ENCODE measurements around the gene EPHB2.

Gene EPHB2

GRCh38 chr1:22864886-22865285 lies 154.2 kb downstream of the EPHB2 start:
- no peak for DNase-seq

DNA sequence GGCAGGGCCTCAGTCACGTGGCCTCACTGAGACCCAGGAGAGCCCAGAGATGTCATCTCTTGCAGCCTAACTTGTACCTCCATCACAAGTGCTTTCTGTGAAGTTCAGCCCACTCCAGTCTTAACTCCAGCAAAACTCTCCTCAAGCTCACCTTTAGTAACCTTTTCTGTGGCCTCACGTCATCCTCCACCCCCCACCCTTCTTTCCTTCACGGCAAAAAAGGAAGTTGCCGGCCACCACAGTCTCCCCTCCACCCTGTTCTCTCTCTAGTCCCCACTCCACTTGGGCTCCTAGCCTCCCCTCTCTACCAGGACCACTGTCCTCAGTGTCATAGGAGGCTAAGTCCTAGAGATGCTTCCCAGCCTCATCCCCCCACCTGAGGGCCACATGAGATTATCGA lies 155.1 kb downstream of the EPHB2 start:
- DNase-seq: no peak

- DNase-seq: no peak
Observed at GRCh38 chr1:22866868-22867267, 156.2 kb downstream of the EPHB2 start.

GRCh38 chr1:22868331-22868730 lies 157.7 kb downstream of the EPHB2 start:
- no peak for DNase-seq

GRCh38 chr1:22869325-22869724 lies 158.7 kb downstream of the EPHB2 start:
- no peak for DNase-seq

DNA sequence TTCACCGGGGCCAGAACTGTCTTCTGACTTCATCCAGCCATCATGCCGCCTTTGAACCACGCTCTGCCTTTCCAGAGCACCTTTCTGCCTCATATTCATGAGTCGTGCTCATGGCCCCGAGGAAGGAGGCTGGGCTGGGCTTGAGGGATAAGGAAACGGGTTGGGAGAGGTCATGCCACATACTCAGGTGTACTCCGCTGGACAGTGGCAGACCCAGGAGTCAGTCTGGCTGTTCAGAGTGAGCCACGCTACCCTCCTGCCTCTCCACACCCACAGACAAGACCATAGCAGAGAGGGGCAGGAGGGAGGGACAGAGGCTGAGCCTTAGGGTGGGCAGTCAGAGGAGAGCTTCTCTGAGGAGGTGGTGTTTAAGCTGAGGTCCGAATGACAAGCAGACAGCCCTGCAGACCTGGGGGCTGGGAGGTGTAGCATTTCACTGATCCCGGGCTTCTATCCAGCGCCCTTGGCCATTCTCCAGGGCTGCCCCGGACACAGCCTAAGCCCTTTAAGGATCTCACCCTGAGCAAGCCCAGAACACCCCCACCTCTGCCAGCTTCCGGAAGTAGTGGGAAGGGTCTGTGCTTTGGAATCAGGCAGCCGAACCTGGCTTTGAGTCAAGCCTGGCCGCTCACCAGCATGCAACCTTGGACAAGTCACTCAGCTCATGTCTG lies 159.7 kb downstream of the EPHB2 start:
- no peak for DNase-seq

DNA sequence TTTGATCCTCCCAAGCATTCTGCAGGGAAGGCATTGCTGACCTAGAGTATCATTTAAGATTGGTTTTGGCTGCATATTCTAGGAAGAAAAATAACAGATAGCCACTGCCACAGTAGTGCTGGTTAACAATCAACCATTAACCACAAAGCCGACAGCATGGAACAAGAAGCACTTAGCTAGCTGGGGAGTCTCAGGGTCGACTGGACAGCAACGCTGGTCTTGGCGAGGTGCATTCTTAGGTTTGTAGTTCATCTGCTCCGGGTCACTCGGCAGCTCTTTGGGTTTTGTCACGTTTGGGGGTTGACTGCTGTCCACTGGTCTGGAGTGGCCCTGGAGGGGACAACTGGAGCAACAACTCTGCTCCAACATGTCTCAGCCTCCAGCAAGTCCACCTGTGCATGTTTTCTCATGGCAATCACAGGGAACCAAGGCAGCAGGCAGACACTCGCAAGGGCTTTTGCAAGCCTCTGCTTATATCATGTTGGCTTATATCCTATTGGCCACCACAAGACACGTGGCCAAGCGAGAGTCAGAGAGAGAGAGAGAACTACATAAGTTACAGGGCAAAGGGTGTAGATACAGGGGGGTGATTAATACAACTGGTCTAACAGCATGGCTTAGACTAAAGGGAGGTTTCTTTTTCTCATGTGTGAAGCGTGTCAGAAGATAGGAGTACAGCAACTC lies 162.5 kb downstream of the EPHB2 start:
- no peak for DNase-seq

GRCh38 chr1:22874785-22875184 lies 164.1 kb downstream of the EPHB2 start:
- no peak for DNase-seq

GRCh38 chr1:22875241-22875640 lies 164.6 kb downstream of the EPHB2 start:
- no peak for DNase-seq

DNA sequence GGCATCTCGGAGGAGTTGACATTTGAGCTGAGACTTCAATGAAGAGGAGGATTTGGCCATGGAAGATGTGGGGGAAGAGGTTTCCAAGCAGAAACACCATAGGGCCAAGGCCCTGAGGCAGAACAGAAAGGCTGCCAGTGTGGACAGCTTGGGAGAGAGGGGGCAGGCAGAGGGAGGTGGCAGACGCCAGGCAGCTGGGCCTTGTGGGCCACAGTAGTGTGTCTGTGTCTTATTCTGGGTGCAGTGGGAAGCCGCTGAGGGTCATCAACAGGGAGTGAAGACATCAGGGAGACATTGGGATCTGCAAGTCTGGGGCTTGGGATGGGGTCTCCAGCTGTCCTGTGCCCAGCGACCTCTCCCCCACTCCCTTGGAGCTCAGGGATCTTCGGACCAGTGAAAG lies 165.2 kb downstream of the EPHB2 start:
- DNase-seq: no peak

DNA sequence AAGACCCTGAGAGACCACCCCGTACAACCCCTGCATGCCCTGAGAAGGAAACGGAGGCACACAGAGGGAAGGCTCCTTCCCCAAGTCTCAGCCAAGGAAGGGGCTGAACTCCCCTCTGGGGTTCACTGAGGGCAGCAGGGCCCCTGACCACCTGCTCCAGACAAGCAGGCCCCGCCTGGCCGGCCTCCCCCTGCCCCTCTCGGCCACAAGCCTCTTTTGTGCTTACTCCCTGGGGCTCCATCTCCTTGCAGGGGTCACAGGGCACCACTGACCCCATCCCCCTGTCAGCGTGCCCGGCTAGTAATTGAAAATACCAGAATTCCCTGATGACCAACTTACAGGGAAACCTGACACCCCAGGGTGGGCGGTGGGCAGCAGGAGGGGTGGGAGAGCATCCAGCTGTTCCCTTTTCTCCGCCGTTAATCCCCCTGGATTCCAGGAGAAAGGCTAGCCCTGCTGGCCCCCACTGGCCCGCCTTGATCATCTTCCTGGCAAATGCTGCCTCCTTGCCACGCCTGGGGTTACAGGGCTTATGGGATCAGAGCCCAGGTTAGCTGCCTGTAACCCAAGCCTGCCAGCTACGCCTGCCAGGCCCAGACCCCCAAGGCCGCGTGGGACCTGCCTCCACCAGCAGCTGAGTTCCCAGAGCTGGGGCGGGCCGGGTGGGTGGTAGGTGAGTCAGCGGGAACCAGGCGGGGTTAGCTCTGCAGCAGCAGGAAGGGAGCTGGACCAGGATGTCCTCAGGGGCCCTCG lies 165.9 kb downstream of the EPHB2 start:
- DNase-seq: no peak

- no peak for DNase-seq
Observed at GRCh38 chr1:22877112-22877915, 166.7 kb downstream of the EPHB2 start.

DNA sequence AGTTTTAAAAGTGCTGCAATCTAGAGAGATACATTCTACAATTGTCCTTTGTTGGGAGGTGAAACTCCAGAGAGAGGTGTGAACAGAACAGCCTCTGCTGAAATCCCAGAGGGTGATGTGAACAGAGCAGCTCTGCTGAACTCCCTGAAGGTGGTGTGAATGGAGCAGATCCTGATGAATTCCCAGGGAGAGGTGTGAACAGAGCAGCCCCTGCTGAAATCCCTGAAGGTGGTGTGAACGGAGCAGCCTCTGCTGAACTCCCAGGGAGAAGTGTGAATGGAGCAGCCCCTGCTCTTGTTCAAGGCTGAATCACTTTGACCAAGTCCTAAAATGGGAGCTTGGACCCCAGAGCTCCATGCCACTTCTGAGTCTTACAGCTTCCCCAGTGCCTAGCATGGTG lies 167.3 kb downstream of the EPHB2 start:
- DNase-seq: no peak

- DNase-seq: no peak
Observed at GRCh38 chr1:22878626-22879025, 168.0 kb downstream of the EPHB2 start.

DNA sequence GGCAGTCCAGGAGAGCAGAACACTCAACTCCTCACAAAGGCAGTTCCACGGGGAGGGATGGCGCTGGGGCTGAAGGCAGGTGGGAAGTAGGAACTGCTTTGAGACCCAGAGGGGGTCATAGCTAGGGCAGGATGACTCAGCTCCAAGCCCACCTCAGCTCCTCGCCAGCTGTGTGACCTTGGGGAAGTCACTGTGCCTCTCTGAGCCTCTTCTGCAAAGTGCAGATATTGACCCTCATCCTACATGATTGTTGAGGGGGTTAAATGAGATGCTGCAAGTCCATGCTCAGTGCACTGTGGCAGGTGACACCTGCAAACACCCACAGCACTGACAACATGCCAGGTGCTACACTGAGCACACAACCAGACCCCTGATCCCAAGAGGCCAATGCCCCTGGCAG lies 168.8 kb downstream of the EPHB2 start:
- no peak for DNase-seq

DNA sequence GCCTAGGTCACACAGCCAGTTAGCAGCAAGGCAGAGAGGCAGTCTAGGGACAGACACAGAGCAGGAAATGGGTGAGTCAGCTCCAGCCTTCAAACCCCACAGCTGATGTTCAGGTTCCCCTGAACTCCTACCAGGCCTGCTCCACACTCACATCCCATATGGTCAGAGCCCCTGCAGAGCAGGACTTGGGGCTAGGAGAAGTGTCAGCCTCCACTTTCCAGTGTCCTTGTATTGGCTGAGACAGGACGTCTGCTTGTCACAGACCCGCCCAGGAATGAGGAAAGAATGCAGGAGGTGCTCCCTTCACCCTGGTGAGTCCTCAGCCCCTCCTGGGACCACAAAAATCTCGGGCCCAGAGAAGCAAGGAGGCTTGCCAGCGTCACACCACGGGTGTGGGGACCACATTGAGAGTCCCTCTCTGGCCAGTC lies 169.5 kb downstream of the EPHB2 start:
- no peak for DNase-seq

DNA sequence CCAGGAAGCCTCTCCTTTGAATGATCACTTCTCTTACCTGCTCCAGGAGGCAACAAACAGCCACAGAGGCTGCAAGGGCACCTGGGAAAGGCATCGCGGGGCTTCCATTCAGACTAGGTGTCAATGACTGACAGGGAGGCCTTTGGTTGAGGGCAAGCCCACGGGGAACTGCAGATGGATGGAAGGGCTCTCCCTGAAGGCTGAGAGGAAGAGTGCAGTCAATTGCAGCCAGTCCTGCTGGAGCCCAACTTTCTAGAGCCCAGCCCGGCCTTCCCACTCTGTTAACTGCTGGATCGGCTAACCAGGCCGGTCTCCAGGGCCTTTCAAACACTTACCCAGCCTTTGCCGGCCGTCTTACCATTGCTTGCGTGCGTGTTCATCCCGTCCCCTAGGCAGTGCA lies 172.8 kb downstream of the EPHB2 start:
- no peak for DNase-seq

DNA sequence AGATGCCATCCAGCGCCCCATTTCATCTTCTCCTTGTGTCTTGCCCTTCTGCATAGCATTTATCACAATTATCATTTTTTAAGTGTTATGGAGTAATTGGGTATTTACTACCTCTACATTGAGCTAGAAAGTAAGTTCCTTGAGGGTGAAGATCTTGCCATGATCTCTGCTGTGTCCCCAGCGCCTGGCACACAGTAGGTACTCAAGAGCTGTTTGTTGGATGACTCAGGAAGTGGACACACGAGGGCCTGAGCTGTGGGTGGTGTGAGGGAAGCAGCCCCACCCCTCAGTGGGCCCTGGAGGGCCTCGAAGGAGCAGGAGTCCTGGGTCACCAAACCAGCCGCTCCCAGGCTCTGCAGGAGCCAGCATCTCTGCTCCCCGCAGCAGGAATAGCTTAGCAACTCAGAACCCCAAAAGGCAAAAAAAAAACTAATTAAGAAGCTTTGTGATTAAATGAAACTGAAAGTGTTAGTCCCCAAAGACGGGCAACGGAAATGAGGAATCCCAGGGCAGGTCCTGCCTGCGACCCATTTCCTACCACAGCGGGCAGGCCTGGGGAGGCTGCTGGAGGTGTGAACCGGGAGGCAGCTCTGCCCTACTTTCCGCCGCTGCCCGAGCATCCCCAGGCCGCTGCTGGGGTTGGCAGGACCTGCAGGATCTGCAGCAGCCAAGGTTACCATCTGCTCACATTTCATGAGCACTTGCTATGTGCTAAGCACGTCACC lies 174.3 kb downstream of the EPHB2 start:
- no peak for DNase-seq

DNA sequence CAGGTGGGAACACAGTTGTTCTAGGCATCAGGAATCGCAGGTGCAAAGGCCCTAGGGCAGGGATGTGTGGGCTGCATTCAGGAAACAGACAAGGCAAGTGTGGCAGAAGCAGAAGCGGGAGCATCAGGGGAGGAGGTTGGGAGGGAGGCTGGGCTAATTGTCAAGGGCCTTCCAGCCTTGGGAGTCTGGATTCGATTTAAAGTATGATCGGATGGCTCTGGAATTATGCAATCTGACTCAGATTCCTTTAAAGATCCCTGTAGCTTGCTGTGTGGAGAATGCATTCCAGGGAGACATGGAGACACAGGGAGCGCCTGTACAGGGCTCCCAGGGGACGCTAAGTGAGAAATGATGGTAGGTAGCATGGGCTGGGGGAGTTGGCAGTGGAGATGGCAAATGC lies 175.6 kb downstream of the EPHB2 start:
- no peak for DNase-seq

DNA sequence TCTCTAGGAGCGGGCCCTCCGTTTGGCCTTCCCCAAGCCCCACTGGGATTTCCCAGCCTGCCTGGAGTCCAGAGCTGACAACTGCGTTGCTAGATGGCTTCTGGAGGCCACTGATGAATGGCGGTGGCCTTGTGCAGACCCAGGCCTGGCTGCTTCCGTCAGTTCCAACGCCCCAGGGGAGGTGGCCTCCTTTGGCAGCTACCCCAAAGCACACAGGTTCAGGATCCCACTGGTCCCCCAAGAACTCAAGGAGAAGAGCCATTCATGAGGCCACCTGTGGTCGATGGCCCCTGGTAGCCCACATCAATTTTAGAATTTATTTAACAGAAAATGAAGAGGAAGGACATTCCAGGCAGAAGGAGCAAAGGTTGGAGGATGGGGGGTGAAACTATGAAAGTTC lies 176.9 kb downstream of the EPHB2 start:
- no peak for DNase-seq

DNA sequence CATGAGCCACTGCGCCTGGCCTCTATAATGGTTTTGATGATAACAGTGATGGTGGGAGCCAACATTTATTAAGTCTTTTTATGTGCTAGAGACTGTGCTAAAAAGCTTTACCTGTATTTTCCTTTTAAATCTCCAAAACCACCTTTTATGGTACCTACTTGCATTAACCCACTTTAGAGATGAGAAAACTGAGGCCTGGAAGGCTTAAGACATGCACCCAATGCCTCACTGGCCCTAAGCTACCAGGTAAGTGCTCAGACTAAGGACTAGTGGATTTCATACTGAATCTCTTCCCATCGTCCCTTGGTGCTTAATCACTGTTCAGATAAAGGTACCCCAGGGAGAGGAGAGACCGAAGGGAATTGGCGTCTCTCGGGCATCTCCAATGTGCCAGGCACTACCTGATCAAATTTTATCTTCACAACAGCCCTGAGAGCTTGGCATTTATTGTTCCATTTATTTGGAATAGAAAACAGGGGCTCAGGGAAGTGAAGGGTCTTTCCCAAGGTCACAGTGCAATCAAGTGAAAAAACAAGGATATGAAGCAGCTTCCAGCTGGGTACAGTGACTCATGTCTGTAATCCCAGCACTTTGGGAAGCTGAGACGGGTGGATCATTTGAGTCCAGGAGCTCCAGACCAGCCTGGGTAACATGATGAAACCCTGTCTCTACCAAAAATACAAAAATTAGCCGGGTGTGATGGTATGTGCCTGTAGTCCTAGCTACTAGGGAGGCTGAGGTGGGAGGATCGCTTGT lies 177.9 kb downstream of the EPHB2 start:
- DNase-seq: no peak
